ENCODE measurements around the gene LIF. TPM values are rescaled to one million over a fixed set of nuclear protein-coding genes. Genes with fewer than 3 reads are reported as not detected.

The LIF gene
- total RNA-seq, 4 donors from 2014 or later: 0.19 to 4.8 (median 1.6) TPM

DNA sequence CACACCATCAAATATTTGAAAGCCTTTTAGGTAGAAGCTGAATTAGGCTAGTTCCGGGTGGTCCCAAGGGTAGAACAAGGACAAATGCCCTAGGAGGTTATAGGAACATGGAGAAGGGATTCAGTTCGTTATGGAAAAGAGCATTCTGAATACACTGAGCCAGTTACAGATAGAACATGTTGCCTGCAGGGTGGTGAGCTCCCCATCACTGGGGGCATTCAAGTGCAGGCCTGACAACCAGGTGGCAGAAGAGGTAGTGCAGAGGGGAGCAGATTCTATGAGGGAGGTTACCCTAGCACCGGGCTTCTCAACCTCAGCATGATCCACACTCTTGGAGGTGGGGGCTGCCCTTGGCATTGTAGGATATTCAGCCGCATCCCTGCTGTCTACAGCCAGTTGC lies 24.2 kb downstream of the LIF start:
- 92% methylated on average over 3 of the region's 4 CpGs for WGBS

DNA sequence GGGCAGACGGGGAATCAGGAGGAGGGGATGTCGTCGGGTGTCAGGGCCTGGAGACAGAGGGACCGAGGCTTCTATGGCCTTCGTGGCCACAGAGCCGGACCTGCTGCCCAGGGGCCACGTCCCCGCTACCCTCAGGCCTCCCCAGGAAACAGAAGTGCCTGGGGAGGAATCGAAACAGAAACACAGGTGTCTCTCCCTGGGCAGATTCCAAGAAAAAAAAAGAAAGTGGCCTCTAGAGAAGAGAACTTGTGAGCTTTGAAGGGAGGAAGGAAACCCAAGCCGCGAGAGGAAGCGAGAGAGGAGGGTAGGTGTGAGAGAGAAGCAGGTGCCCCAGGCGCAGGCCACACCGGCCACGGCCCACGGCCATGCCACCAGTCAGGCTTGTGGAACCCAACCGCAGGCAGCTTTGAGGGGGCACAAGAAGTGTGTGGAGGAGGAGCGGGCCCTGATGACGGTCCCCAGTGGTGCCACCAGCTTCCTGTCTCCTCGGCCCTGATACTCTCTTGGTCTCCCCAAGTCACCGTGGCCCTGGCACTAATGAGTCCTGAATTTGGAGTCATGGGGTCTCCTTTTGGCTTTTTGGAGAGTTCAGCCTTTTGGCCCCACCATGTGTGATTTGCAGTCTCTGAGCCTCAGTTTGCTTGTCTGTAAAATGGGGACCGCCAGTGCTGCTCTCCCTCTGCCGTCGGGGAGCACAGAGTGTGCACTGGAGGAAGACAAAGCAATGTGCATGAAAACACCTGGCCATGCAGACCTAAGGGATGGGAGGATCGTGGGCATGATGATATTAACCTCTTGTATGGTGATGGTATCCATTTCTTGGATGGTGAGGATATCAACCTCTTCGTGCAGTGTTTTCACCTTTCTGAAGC lies 25.2 kb downstream of the LIF start:
- Histone ChIP-seq H3K27ac (replicated peaks in 1 of 4) (no peak overlapping the region), H3K36me3 (no peaks in the 10 kb centered on the region), H3K4me3 (no peak overlapping the region), H3K9me3 (no peaks in the 10 kb centered on the region), H3K4me1 (no peaks in the 10 kb centered on the region), H3K27me3 (peaks cover 0 to 48% (median 0%) of the 10 kb centered on the region in 4 donors)
- no peak for DNase-seq (ENCODE audit: extremely low spot score)
- intact Hi-C loops (cut with DNase I): no loop called here
- WGBS: 65% methylated on average over 26 of the region's 26 CpGs
- TF ChIP-seq POLR2AphosphoS5 (IDR thresholded peaks at IDR 0.05): no peak

More for the DNA sequence above, 24.2 kb downstream of the LIF start:
- Histone ChIP-seq H3K9me3 (no peaks in the 10 kb centered on the region), H3K27ac (replicated peaks in 1 of 4) (no peak overlapping the region), H3K4me1 (no peaks in the 10 kb centered on the region), H3K27me3 (peaks cover 0 to 41% (median 0%) of the 10 kb centered on the region in 4 donors), H3K4me3 (no peak overlapping the region), H3K36me3 (no peaks in the 10 kb centered on the region)
- TF ChIP-seq, protein P1, sequence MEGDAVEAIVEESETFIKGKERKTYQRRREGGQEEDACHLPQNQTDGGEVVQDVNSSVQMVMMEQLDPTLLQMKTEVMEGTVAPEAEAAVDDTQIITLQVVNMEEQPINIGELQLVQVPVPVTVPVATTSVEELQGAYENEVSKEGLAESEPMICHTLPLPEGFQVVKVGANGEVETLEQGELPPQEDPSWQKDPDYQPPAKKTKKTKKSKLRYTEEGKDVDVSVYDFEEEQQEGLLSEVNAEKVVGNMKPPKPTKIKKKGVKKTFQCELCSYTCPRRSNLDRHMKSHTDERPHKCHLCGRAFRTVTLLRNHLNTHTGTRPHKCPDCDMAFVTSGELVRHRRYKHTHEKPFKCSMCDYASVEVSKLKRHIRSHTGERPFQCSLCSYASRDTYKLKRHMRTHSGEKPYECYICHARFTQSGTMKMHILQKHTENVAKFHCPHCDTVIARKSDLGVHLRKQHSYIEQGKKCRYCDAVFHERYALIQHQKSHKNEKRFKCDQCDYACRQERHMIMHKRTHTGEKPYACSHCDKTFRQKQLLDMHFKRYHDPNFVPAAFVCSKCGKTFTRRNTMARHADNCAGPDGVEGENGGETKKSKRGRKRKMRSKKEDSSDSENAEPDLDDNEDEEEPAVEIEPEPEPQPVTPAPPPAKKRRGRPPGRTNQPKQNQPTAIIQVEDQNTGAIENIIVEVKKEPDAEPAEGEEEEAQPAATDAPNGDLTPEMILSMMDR (IDR thresholded peaks at IDR 0.05): no peak
- no peak for TF ChIP-seq POLR2A (IDR thresholded peaks at IDR 0.05; ENCODE audit: low read depth)
- no peak for TF ChIP-seq EP300 (IDR thresholded peaks at IDR 0.05)
- no peak for TF ChIP-seq POLR2AphosphoS5 (IDR thresholded peaks at IDR 0.05)
- DNase-seq (ENCODE audit: extremely low spot score): no peak
- intact Hi-C loops (cut with DNase I): no loop called here

DNA sequence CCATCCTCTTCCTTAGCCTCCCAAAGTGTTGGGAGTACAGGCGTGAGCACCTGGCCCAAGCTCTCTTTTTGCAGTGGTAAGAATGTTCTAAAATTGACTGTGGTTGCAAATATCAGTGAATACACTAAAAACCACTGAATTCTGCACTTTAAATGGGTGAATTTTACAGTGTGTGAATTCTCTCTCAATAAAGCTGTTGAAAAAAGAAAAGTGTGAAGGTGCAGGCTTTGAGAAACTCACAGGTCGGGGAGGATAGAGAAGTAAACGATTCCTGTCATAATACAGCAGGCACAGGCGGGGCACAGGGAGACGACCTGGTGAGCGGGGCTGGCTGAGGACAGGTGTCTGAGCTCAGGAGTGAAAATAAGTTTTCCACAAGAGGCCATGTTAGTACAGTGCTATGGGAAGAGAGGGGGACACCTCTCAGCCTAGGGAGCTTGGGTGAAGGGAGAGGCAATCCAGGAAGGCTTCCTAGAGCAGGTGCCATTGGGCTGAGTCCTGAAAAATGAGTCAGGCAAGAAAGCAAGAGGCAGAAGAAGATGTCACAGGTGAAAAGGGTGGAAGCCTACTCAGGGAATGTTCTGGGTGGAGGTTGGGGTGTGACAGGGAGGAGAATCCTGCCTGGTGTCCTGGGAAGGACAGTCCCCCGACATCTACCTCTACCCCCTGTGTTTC lies 26.1 kb downstream of the LIF start:
- no peak for DNase-seq (ENCODE audit: extremely low spot score)
- Histone ChIP-seq H3K36me3 (no peaks in the 10 kb centered on the region), H3K4me1 (no peaks in the 10 kb centered on the region), H3K27me3 (peaks cover 0 to 52% (median 0%) of the 10 kb centered on the region in 4 donors), H3K4me3 (no peak overlapping the region), H3K27ac (replicated peaks in 1 of 4) (no peak overlapping the region), H3K9me3 (no peaks in the 10 kb centered on the region)
- intact Hi-C loops (cut with DNase I): no loop called here
- TF ChIP-seq, protein P1 (IDR thresholded peaks at IDR 0.05): no peak
- TF ChIP-seq POLR2AphosphoS5 (IDR thresholded peaks at IDR 0.05) (no peak), POLR2A (IDR thresholded peaks at IDR 0.05; ENCODE audit: low read depth) (no peak), EP300 (IDR thresholded peaks at IDR 0.05) (no peak)
- WGBS: 87% methylated on average over 7 of the region's 7 CpGs

DNA sequence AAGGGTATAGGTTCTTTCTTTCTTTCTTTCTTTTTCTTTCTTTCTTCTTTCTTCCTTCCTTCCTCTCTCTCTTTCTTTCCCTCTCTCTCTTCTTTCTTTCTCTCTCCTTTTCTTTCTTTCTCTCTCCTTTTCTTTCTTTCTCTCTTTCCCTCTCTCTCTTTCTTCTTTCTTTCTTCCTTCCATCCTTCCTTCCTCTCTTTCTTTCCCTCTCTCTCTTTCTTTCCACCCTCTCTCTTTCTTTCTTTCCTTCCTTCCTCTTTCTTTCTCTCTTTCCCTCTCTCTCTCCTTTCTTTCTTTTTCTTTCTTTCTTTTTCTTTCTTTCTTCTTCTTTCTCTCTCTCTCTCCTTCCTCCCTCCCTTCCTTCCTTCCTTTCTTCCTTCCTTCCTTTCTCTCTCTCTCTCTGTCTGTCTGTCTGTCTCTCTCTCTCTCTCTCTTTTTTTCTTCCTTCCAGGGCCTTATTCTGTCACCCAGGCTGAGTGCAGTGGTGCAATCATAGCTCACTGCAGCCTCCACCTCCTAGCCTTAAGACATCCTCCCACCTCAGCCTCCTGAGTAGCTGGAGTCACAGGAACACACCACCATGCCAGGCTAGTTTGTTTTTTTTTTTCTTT lies 26.8 kb downstream of the LIF start:
- TF ChIP-seq EP300 (IDR thresholded peaks at IDR 0.05): no peak
- no peak for TF ChIP-seq POLR2AphosphoS5 (IDR thresholded peaks at IDR 0.05)
- TF ChIP-seq, protein P1 (IDR thresholded peaks at IDR 0.05): no peak
- no peak for TF ChIP-seq POLR2A (IDR thresholded peaks at IDR 0.05; ENCODE audit: low read depth)
- H3K36me3 ChIP-seq: no peaks in the 10 kb centered on the region
- H3K4me3 ChIP-seq: no peak overlapping the region
- no peaks in the 10 kb centered on the region for H3K9me3 ChIP-seq
- no peak overlapping the region for H3K27ac ChIP-seq (replicated peaks in 1 of 4)
- no peak for DNase-seq (ENCODE audit: extremely low spot score)
- H3K27me3 ChIP-seq: peaks cover 0 to 59% (median 0%) of the 10 kb centered on the region in 4 donors
- H3K4me1 ChIP-seq: no peaks in the 10 kb centered on the region
- intact Hi-C loops (cut with DNase I): no loop called here

All from esophagus muscularis mucosa (tissue), 4 donors.